ENCODE measurements around the gene MATR3.
A peak's percentile ranks its signal among the peaks of the same experiment; 100 is the strongest.

MATR3 gene

GRCh38 chr5:139272471-139273321, 20.8 kb upstream of the MATR3 start:
- DNase-seq (ENCODE audit: low read depth), result no peak

- no peak for DNase-seq (ENCODE audit: low read depth)
Observed at GRCh38 chr5:139273322-139273571, 20.3 kb upstream of the MATR3 start.

- peak; percentile 85 for DNase-seq (ENCODE audit: low read depth)
Observed at GRCh38 chr5:139273572-139274289, 19.8 kb upstream of the MATR3 start.

GRCh38 chr5:139275536-139275935, 18.0 kb upstream of the MATR3 start:
- DNase-seq (ENCODE audit: low read depth), result no peak

GRCh38 chr5:139275956-139276355, 17.6 kb upstream of the MATR3 start:
- no peak for DNase-seq (ENCODE audit: low read depth)

GRCh38 chr5:139276426-139276825, 17.1 kb upstream of the MATR3 start:
- no peak for DNase-seq (ENCODE audit: low read depth)

- DNase-seq (ENCODE audit: low read depth), result no peak
Observed at GRCh38 chr5:139277171-139277570, 16.4 kb upstream of the MATR3 start.

- DNase-seq (ENCODE audit: low read depth), result no peak
Observed at GRCh38 chr5:139278540-139279274, 14.8 kb upstream of the MATR3 start.

GRCh38 chr5:139282197-139282557, 11.4 kb upstream of the MATR3 start:
- DNase-seq (ENCODE audit: low read depth), result no peak

- no peak for DNase-seq (ENCODE audit: low read depth)
Observed at GRCh38 chr5:139283252-139284166, 10.0 kb upstream of the MATR3 start.

- DNase-seq (ENCODE audit: low read depth), result no peak
Observed at GRCh38 chr5:139284295-139284694, 9.2 kb upstream of the MATR3 start.

GRCh38 chr5:139285651-139286392, 7.7 kb upstream of the MATR3 start:
- no peak for DNase-seq (ENCODE audit: low read depth)

- DNase-seq (ENCODE audit: low read depth), result no peak
Observed at GRCh38 chr5:139287890-139288635, 5.5 kb upstream of the MATR3 start.

- DNase-seq (ENCODE audit: low read depth), result no peak
Observed at GRCh38 chr5:139291051-139291450, 2.5 kb upstream of the MATR3 start.

- no peak for DNase-seq (ENCODE audit: low read depth)
Observed at GRCh38 chr5:139293202-139293506, 386 bp upstream of the MATR3 start.

- DNase-seq (ENCODE audit: low read depth), result no peak
Observed at GRCh38 chr5:139294374-139295165, 1.0 kb downstream of the MATR3 start.

GRCh38 chr5:139295346-139296057, 2.0 kb downstream of the MATR3 start:
- DNase-seq (ENCODE audit: low read depth), result no peak

GRCh38 chr5:139296198-139296597, 2.7 kb downstream of the MATR3 start:
- DNase-seq (ENCODE audit: low read depth), result no peak

- DNase-seq (ENCODE audit: low read depth), result no peak
Observed at GRCh38 chr5:139296862-139297326, 3.4 kb downstream of the MATR3 start.
